DMS 273 treated with DMSO at 0.1 percent for 48 hours (cell line): Measurements from ENCODE around the gene PMPCA.

ENCODE experiments used
- DNase-seq: peaks from one replicate; lab custom pipeline; 2025; lab: John Stamatoyannopoulos, UW

Gene PMPCA

GRCh38 chr9:136456258-136456657, 45.8 kb downstream of the PMPCA start:
- DNase-seq, result no peak

GRCh38 chr9:136457326-136457725, 46.9 kb downstream of the PMPCA start:
- DNase-seq, result no peak

- DNase-seq, result no peak
Observed at GRCh38 chr9:136459425-136459824, 49.0 kb downstream of the PMPCA start.

- DNase-seq, result no peak
Observed at GRCh38 chr9:136460772-136461325, 50.4 kb downstream of the PMPCA start.

- no peak for DNase-seq
Observed at GRCh38 chr9:136462664-136463063, 52.2 kb downstream of the PMPCA start.

- no peak for DNase-seq
Observed at GRCh38 chr9:136463578-136463977, 53.1 kb downstream of the PMPCA start.

- no peak for DNase-seq
Observed at GRCh38 chr9:136464241-136464640, 53.8 kb downstream of the PMPCA start.

GRCh38 chr9:136465500-136466154, 55.2 kb downstream of the PMPCA start:
- no peak for DNase-seq

GRCh38 chr9:136466155-136466541, 55.7 kb downstream of the PMPCA start:
- no peak for DNase-seq

- DNase-seq, result no peak
Observed at GRCh38 chr9:136467766-136468165, 57.3 kb downstream of the PMPCA start.

GRCh38 chr9:136470356-136470755, 59.9 kb downstream of the PMPCA start:
- no peak for DNase-seq

GRCh38 chr9:136470792-136471469, 60.5 kb downstream of the PMPCA start:
- no peak for DNase-seq

- DNase-seq, result no peak
Observed at GRCh38 chr9:136471802-136472487, 61.5 kb downstream of the PMPCA start.

GRCh38 chr9:136472640-136473353, 62.3 kb downstream of the PMPCA start:
- no peak for DNase-seq

GRCh38 chr9:136473354-136473721, 62.9 kb downstream of the PMPCA start:
- no peak for DNase-seq
